HG03159 (cell line): ENCODE data around the gene DLGAP1.

Source experiments
- ATAC-seq: cut with Tn5 transposase; IDR thresholded peaks from one replicate; pipeline ENCODE4 v1.9.1; 2021; ENCODE audit warnings: mild to moderate bottlenecking, moderate library complexity; ENCODE audit not compliant: unreplicated experiment

The DLGAP1 gene

GRCh38 chr18:3747176-3747973 is 707.7 kb downstream of the DLGAP1 start:
- ATAC-seq = no peak

- no peak for ATAC-seq
Measured at GRCh38 chr18:3742541-3742940, 712.6 kb downstream of the DLGAP1 start.

- no peak for ATAC-seq
Measured at GRCh38 chr18:3741333-3741732, 713.8 kb downstream of the DLGAP1 start.

- no peak for ATAC-seq
Measured at GRCh38 chr18:3728704-3729437, 726.2 kb downstream of the DLGAP1 start.

GRCh38 chr18:3727274-3727673 is 727.8 kb downstream of the DLGAP1 start:
- ATAC-seq = no peak

GRCh38 chr18:3726238-3726951 is 728.7 kb downstream of the DLGAP1 start:
- ATAC-seq = no peak

GRCh38 chr18:3725115-3725514 is 730.0 kb downstream of the DLGAP1 start:
- no peak for ATAC-seq

- no peak for ATAC-seq
Measured at GRCh38 chr18:3723554-3723953, 731.6 kb downstream of the DLGAP1 start.

GRCh38 chr18:3722649-3723433 is 732.3 kb downstream of the DLGAP1 start:
- ATAC-seq = no peak

- no peak for ATAC-seq
Measured at GRCh38 chr18:3721771-3722648, 733.1 kb downstream of the DLGAP1 start.

- no peak for ATAC-seq
Measured at GRCh38 chr18:3720818-3721545, 734.1 kb downstream of the DLGAP1 start.

GRCh38 chr18:3720159-3720558 is 734.9 kb downstream of the DLGAP1 start:
- ATAC-seq = no peak

GRCh38 chr18:3717376-3718025 is 737.6 kb downstream of the DLGAP1 start:
- no peak for ATAC-seq

GRCh38 chr18:3716116-3716660 is 738.9 kb downstream of the DLGAP1 start:
- no peak for ATAC-seq

GRCh38 chr18:3715231-3716080 is 739.7 kb downstream of the DLGAP1 start:
- ATAC-seq = no peak

GRCh38 chr18:3713708-3714107 is 741.4 kb downstream of the DLGAP1 start:
- ATAC-seq = no peak

GRCh38 chr18:3713166-3713565 is 741.9 kb downstream of the DLGAP1 start:
- no peak for ATAC-seq

- ATAC-seq = no peak
Measured at GRCh38 chr18:3712491-3712890, 742.6 kb downstream of the DLGAP1 start.
